IPS DF 19.7 (cell line): Measurements from ENCODE around the gene TJP3.
A peak's percentile ranks its signal among the peaks of the same experiment; 100 is the strongest.
"Not testable (repeated sequence)": the region's sequence is repeated elsewhere in the genome, so short reads cannot be mapped to it uniquely, and the experiment has no call there.

Experiments used
- DNase-seq: peaks from one replicate; pipeline ENCODE4 v3.0.0-alpha.2; 2013; ENCODE audit warnings: low read depth, low spot score

TJP3 gene

DNA sequence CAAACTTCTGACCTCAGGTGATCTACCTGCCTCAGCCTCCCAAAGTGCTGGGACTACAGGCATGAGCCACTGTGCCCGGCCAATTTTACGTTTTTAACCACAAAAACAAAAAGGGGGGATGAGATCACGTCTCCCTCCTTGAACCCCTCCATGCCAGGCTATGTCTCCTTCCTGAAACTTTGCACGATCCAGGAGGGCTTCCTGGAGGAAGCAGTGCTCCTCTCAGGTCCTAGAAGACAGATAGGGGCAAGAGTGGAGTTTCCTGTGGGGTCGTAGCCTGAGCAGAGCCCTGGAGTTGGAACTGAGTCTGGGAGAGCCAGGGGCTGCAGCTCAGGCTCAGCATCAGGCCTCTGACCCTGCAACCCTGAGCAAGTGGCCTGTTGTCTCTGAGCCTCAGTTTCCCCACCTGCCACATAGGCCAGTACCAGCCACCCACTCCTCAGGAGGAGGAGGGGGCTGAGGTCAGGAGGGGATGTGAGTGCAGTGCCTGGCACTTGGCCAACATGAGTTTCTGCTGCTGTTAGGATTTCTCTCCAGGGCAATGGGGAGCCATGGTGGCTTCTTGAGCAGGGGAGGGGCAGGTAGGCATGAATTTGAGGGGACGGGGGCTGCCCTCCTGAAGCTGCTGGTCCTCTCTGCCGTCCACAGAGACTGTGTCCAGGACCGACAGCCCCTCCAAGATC is 37.3 kb downstream of the TJP3 start:
- no peak for DNase-seq

DNA sequence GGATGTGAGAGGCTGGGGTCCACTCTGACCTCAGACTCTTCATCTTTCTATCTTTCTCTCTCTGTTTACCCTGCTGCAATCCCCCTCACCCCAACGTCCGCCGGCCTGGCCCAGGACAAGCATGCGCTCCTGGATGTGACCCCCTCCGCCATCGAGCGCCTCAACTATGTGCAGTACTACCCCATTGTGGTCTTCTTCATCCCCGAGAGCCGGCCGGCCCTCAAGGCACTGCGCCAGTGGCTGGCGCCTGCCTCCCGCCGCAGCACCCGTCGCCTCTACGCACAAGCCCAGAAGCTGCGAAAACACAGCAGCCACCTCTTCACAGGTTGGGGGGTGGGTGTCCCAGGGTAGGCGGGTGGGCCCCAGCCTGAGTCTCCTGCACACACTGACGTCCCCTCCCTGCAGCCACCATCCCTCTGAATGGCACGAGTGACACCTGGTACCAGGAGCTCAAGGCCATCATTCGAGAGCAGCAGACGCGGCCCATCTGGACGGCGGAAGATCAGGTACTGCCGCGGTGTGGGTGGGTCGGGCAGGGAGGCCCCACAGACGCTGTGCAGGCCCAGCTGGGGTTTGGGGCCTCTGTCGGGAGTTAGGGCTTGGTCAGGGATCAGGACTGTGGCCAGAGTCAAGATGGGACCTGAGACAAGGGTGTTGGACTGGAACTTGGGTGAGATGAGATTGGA is 38.3 kb downstream of the TJP3 start:
- no peak for DNase-seq

DNA sequence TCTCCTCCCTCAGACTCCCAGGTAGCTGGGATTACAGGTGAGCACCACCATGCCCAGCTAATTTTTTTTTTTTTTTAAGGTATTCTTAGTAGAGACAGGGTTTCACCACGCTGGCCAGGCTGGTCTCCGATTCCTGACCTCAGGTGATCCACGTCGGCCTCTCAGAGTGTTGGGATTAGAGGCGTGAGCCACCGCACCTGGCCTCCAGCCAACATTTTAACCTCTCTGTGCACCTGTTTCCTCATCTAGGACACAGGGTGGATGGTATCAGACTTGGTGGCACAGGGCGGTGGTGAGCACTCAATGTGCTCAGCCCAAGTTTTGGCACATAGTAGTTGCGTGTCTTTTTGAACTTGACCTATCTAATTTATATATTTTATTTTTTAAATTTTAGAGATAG is 40.8 kb downstream of the TJP3 start:
- DNase-seq: no peak

DNA sequence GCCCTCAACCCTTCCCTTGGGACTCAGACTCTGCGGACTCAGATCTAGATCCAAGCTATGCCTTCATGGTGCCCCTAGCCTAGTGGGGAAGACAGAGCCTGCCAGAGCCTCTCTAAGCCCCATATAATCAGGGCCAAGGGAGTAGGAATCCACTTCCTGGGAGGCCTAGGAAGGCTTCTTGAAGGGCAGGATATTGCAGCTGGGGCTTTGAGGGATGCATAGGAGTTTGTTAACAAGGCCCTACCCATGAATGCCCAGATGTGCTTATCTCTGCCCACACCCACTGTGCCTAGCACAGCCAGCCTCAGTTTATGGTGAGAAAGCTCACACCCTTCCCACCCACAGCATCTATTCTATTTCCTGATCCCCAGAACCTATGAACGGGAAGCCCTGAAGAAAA is 42.0 kb downstream of the TJP3 start:
- DNase-seq: no peak

DNA sequence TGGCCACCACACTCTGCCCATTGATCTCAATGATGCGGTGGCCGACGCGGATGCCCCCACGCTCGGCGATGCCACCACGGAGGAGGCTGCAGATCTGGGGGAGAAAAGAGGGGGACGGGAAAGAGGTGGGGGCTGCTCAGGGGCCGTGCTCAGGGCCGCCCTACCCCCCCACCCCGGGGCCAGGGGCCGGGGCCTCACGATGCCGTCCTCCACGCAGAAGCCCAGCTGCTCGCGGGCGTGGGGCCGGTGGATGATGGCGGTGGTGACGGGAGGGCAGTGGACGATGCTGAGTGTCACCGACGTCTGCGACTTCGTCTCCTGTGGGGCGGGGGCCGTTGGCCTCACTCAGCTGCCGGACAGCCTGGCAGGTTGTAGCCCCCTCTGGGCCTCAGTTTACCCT is 43.1 kb downstream of the TJP3 start:
- no peak for DNase-seq

DNA sequence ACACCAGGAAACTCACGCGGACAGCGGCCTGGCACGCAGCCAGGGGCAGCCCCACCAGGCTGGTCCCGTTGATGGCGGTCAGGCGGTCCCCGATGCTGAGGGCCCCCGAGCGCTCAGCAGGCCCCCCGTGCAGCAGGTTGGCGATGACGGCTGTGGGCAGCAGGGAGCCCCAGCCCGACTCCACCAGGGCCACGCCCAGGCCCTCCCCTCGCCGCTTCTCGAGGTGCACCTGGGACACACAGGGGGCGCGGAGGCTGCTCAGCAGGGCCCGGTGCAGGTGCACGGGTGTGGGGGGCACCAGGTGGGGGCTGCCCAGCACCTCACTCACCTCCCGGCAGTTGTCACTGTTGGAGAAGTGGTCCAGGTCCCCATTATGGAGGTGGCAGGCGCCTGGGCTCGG is 44.3 kb downstream of the TJP3 start:
- DNase-seq: no peak

DNA sequence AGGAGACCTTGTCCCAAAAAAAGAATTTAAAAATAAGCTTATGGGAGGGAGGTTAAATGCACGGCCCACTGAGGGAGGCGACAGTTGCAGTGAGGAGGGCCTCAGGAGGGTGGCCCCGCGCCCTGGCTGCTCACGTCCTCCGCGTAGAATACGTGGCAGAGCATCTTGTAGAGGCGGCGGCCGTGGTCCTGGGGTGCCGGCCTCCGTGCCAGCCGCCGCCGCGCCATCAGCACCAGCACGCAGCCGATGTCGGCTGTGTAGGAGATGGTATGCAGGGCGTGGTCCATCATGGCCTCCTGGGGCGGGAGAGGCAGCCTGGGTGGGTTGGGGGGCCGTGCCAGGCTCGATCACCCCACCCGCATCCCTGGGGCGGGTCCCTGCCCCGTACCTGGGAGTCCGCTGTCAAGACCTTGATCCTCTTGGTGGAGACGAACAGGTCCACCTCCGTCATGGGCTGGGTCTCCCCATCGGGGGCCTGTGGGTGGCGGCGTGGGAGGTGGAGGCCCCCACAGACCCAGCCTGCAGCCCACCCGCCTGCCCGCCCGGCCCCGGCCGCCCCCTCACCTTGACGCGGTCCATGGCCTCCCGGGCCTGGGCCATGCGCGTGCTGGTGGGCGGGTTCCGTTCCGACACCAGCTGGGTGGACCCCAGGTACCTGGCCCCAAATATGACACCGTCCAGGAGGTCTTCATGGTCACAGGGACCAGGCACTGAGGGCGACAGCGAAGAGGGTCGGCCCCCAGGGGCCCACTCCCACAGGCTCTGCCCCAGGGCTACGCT is 45.6 kb downstream of the TJP3 start:
- DNase-seq: no peak

DNA sequence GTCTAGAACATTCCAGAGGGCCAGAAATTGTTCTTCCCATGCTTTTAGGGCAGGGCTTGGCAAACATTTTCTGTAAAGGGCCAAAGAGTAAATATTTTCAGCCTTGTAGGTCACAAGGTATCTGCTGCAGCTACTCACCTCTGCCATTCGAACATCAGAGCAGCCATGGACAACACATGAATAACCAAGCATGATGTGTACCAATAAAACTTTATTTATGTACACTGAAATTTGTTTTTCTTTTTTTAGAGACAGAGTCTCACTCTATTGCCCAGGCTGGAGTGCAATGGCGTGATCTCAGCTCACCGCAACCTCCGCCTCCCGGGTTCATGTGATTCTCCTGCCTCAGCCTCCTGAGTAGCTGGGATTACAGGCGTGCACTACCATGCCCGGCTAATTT is 49.5 kb downstream of the TJP3 start:
- DNase-seq: not testable (repeated sequence)

DNA sequence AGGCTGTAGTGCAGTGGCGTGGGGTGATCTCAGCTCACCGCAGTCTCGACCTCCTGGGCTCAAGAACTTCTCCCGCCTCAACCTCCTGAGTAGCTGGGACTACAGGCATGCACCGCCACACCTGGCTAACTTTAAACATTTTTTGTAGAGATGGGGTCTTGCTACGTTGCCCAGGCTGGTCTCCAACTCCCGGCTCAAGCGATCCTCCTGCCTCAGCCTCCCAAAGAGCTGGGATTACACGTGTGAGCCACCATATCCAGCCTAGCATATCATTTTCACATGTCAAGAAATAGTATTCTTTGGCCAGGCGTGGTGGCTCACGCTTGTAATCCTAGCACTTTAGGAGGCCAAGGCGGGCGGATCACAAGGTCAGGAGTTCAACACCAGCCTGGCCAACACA is 50.1 kb downstream of the TJP3 start:
- not testable (repeated sequence) for DNase-seq

DNA sequence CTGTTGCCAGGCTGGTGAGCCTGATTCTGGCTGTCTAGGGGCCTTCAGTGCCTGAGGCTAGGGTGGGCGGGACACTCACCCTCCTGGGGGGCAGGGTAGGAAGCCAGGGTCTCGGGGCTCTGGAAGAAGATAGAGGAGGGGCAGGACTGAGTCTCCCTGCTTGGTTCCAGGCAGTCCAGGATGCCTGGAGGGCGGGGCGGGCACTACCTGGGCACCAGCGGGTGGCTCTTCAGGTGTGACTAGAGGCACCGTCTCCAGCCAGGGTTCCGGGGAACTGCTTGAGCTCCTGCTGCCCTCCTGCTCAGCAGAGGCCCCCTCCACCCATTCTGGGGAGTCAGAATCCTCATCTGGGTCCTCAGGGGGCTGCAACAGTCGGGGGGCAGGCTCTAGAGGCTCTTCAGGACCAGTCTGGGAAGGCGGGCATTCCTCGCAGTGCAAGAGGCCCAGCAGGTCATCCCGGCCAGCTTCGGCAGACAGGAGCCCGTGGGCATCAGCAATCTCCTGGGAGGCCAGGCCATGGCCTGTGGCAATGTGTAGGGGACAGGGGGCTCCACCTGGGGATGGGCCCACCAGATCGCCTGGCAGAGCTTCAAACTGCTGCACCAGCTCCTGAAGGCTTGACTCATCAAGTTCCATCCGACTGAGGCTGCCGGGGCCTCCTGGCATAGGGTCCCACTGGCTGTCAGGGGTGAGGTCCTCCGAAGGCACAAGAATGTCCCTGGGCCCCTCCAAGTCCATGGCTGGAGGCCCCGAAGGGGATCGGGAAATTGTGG is 51.5 kb downstream of the TJP3 start:
- DNase-seq: no peak

DNA sequence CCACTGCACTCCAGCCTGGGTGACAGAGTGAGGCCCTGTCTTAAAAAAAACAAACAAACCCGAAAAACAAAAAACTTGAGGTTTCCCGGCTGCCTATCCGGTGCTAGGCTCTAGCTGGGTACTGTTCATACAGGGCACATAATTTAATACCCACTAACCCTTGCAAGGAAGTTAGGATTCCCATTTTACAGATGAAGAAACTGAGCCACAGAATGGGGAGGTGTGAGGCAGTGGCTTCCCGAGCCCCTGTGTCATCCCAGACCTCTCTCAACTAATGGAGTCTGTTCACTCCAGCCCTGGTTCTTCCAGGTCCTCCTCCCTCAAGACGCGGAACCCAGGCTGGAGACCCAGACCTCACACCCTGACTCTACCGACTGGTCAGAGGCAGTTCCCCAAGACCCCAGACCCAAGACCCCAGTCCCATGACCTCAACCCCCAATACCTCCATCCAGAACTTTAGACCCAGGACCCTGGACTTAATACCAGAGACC is 52.7 kb downstream of the TJP3 start:
- DNase-seq: no peak

DNA sequence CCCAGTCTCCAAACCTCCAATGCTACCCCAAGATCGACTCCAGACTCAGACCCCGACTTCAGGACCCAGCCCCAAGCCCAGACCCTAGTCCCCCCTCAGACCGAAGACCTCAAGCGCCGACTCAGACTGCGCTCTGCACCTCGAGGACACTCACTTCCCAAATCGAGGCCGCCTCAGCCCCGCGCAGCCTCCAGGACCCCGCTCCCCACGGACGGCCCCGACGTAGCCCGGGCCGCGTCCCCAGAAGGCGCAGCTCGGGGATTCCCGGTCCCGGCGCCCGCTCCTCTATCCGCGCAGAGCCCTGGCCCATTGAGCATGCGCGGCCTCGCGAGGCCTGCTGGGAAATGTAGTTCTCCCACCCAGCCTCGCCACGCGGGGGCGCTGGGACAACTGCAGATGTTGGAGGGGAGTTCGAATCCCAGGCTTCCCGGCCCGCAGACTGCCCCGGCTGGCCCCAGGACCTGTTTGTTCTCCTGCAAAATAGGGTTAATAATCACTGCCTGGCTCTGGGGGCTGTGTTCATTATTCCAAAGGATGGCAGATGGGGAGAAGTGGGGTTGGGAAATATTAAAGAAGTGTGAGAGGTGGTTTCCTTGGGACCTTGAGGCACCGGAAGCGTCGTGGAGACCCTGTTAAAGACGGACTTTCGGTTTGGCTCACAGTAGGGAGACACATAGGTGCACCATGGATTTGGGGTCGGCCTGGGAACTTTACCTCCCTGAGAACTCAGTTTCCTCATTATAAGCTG is 53.4 kb downstream of the TJP3 start, which contains the start of gene APBA3:
TSS of gene APBA3 (minus strand) at position 311 of the 748 bp plus-strand sequence. CDS start 1,428 bp downstream, outside the sequence.
- DNase-seq: peak; percentile 42

DNA sequence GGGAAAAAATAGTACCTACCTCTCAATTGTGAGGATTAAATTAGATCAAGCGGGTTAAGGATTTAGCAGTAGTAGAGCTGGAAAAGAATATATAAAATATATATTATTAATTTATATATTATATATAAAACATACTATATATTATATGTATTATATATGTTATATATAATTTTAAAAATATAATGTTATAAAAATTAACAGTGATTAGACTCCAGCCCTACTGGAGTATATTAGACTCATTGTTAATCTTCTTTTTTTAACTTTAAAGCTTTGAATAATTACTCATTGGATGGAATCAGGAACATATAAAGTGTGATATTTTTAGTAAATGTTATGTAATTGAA is 53.9 kb downstream of the TJP3 start:
- DNase-seq: no peak

DNA sequence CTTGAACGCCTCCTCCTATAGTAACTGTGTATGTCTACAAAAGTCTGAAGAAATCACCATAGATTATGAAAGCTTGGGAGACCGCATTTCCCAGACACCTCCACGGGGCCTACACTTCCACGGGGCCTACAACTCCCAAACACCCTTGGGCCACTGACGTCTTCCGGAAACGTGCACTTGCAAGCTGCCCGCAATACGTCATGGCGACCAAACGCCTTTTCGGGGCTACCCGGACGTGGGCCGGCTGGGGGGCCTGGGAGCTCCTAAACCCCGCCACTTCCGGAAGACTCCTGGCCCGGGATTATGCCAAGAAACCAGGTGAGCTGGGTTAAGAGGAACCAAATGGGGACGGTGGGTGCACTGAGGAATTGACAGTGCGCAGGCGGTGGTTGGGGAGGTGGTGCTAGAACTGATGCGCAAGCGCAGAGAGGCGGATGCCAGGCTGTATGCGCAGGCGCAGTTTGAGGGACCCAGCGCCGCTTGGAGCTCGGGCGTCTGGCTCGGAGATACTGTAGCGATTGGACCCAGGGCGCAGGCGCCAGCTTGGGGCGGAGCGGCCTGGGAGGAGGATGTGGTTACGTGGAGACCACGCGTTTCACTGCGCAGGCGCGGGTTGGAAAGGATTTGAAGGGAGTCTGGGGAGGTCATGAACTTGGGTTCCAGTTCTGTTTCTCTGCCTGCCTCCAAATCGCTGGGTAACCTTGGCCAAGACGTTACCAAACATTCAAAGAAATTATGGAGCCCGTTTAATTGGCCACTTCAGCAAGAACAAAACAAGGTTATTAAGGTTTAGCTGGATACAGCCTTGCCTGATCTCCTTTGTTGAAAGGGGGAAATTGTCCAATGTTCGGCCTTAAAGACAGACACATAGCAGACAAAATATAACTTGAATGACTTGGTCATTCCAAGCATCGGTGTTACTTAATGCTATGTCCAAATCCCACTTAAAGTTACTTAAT is 54.6 kb downstream of the TJP3 start, which contains the start of gene MRPL54:
TSS of gene MRPL54 (plus strand) at position 182 of the 959 bp plus-strand sequence. CDS start at position 201, 19 bp downstream.
- peak; percentile 92 for DNase-seq

DNA sequence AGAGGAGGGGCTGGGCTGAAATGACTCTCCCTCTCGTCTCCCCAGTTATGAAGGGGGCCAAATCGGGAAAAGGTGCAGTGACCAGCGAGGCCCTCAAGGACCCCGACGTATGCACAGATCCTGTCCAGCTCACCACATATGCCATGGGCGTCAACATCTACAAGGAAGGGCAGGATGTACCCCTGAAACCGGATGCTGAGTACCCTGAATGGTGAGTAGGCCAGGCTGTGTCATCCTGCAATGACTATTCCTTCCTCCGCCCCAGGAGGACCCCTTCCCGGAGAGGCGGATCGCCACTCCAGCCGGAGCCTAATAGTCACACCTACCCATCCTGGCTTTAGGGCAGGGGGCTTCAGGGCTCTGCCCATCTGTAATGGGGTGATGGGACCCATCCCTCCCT is 56.9 kb downstream of the TJP3 start:
- DNase-seq: no peak

DNA sequence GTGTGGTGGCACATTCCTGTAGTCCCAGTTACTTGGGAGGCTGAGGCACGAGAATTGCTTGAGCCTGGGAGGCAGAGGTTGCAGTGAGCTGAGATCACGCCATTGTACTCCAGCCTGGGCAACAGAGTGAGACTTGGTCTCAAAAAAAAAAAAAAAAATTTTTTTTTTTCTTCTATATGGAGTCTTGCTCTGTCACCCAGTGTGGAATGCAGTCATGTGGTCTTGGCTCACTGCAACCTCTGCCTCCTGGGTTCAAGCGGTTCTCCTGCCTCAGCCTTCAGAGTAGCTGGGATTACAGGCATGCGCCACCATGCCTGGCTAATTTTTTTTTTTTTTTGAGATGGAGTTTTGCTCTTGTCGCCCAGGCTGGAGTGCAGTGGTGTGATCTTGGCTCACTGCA is 57.6 kb downstream of the TJP3 start:
- DNase-seq: not testable (repeated sequence)

DNA sequence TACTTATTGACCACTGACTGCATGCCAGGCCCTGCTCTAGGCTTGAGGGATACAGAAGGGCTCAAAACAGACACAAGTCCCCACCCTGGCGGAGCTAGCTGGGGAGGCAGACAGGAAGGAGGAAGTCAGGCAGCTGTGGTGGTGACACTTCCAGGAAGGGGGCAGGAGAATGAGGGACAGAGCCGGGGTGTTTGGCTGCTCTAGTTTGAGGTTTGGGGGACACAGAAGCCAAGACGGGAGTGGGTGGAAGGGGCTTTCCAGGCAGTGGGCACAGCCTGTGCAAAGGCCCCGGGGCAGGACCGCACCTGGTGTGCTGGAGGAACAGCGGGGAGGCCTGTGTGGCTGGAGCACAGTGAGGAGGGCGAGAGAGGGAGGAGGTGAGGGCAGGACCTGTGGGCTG is 58.3 kb downstream of the TJP3 start:
- no peak for DNase-seq

DNA sequence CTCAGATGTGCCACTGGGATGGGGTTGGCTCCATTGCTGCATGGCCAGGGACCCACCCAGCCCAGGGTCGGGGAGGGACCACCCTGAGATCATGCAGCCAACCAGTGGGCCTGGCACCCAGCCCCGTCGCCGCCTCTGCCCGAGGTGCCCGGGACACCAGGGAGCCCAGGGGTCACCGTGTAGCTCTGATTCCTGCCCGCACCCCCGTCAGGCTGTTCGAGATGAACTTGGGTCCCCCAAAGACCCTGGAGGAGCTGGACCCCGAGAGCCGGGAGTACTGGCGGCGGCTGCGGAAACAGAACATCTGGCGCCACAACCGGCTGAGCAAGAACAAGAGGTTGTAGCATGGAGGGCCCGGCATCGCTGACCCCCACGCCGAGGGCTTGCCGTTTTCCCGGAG is 58.9 kb downstream of the TJP3 start:
- no peak for DNase-seq

DNA sequence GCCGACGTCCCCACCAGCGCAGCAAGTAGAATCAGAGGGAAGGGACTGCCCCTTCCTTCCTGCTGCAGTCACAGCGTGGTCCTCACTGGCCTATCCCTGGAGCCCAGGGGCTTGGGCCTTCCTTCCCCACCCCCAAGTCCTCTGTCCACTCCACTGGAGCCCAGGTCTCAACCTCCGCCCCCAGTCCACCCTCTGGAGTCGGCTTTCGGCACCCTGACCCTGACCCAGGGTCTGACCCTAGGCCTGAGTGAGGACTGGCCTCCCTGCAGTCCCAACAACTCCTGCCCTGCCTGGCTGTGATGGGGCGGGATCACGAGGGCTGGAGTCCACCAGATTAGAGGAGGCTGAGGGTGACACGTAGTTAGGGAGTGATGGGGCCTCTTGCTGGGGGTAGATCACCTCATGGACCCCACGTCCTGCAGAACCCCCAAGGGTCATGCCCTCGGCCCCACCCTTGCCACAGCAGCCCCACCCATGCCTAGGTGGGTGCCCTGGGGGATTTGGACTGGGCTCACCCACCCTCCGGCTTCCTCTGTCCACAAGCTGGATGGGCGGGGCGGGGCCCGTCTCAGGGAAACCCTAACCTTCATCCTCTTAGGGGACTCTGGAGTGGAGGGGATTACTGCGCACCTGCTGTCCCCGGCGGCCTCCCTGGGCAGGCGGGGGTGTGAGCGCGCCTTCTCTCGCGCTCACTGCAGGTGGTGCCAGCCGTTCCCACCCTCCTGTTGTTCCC is 60.0 kb downstream of the TJP3 start:
- DNase-seq: no peak
